HAP-1 (cell line): Measurements from ENCODE around the gene CCND1.
"Not testable (repeated sequence)": the region's sequence is repeated elsewhere in the genome, so short reads cannot be mapped to it uniquely, and the experiment has no call there.

ENCODE experiments used
- DNase-seq, 2 experiments: peaks; one replicate each; pipeline ENCODE4 v3.0.0-alpha.2; 2016 to 2020; ENCODE audit warnings: low spot score in 2 of 2
- H3K27me3 ChIP-seq: fragments of 250-450 bp; sonication (Bioruptor Pico); 2 replicates; pipeline ENCODE4 v1.5.1; 2020; ENCODE audit warnings: low read depth, mild to moderate bottlenecking, moderate library complexity
- H3K36me3 ChIP-seq: fragments of 250-450 bp; sonication (Bioruptor Pico); replicated peaks from 2 replicates; pipeline ENCODE4 v1.5.1; 2020; ENCODE audit warnings: mild to moderate bottlenecking
- H3K4me1 ChIP-seq: fragments of 250-450 bp; sonication (Bioruptor Pico); 2 replicates; pipeline ENCODE4 v1.5.1; 2020; ENCODE audit warnings: mild to moderate bottlenecking
- H3K4me3 ChIP-seq: fragments of 250-450 bp; sonication (Bioruptor Pico); 2 replicates; pipeline ENCODE4 v1.5.1; 2020; ENCODE audit warnings: mild to moderate bottlenecking, moderate library complexity
- H3K9me3 ChIP-seq: fragments of 250-450 bp; sonication (Bioruptor Pico); 2 replicates; pipeline ENCODE4 v1.5.1; 2020; ENCODE audit warnings: mild to moderate bottlenecking, moderate library complexity
- in situ Hi-C: fragments of 300-500 bp; cut with MboI; formaldehyde crosslinking; loops from 3 replicates; pipeline ENCODE4 v1.14.3; 2020; ENCODE audit warnings: low sequenced_read_pairs, inconsistent platforms, mixed read lengths

Gene CCND1

DNA sequence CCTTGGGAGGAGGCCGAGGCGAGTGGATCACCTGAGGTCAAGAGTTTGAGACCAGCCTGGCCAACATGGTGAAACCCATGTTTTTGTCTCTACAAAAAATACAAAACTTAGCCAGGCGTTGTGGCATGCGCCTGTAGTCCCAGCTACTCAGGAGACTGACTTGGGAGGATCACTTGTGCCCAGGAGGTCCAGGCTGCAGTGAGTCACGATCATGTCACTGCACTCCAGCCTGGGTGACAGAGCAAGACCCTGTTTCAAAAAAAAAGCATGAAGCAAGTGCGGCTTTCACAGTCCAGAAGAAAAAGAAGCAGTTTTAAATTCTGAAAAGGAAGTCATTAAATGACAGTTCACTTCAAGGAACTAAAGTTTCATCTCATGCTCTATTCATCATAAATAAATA is 41.3 kb downstream of the CCND1 start:
- Histone ChIP-seq H3K4me3 (no peak overlapping the region), H3K36me3 (no peaks in the 10 kb centered on the region), H3K9me3 (no peaks in the 10 kb centered on the region), H3K27me3 (no peaks in the 10 kb centered on the region), H3K4me1 (no peaks in the 10 kb centered on the region)
- in situ Hi-C loops: loop anchor here (10.0 kb wide), 1 partner anchor 233 kb away; no protein-coding TSS in a partner anchor
- DNase-seq: no peak

DNA sequence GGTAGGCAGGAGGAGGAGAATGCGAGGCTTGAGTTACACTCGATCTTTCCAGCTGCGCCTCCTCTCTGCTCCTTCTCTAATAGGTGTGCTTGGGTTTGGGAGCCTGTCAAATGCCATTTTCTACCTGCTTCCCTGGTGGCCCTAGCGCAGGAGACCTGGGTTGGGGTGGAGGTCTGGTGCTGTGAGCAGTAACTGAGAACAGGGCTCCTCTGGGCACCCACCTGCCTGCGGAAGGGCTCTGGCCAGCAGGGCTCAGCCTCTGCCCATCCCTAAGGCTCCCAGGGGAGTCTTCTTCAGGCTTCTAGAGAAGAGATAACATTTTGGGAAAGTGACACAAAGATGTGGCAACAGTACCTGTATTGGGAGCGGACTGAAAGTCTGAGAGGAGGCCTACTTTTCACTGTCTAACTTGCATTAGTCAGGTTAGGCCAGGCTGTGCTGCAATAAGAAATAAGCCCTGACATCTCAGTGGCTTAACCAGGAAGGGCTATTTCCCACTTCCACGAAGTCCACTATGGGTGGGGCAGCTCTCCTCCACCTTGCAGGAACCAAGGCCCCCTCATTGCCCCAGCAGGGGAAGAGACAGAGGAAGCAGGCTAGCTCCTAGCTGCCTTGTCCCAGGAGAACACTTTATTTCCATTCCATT is 41.8 kb downstream of the CCND1 start:
- Histone ChIP-seq H3K36me3 (no peaks in the 10 kb centered on the region), H3K27me3 (no peaks in the 10 kb centered on the region), H3K4me3 (no peak overlapping the region), H3K4me1 (no peaks in the 10 kb centered on the region), H3K9me3 (no peaks in the 10 kb centered on the region)
- in situ Hi-C loops: loop anchor here (10.0 kb wide), 1 partner anchor 232 kb away; no protein-coding TSS in a partner anchor
- no peak for DNase-seq

DNA sequence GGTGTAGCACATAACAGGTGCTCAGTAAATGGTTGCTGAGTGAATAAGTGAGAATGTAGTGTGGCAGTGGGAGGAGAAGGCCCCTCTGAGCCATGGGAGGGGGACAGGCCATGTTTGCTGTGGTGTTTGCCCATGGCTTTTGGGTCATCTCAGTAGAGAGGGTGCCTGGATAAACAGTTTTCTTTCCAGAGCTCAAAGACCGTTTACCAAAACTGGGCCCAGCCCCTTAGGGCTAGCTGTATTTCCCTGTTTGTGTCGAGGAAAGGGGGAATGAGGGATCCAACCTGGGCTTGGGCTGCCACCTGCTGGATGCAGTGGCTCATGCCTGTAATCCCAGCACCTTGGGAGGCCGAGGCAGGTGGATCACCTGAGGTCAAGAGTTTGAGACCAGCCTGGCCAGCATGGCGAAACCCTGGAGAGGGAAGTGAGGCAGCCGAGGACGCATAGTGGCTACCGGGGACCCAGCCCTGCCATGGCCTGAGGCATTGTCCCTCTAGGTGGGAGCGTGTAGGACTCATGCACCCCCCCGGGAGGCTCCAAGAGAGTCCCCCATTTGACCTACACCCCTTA is 42.9 kb downstream of the CCND1 start:
- H3K4me1 ChIP-seq: no peaks in the 10 kb centered on the region
- DNase-seq: peak in 1 of 2 experiments; percentile 42
- no peaks in the 10 kb centered on the region for H3K9me3 ChIP-seq
- in situ Hi-C loops: loop anchor here (10.0 kb wide), 1 partner anchor 231 kb away; no protein-coding TSS in a partner anchor
- H3K27me3 ChIP-seq: no peaks in the 10 kb centered on the region
- H3K4me3 ChIP-seq: no peak overlapping the region
- H3K36me3 ChIP-seq: no peaks in the 10 kb centered on the region

DNA sequence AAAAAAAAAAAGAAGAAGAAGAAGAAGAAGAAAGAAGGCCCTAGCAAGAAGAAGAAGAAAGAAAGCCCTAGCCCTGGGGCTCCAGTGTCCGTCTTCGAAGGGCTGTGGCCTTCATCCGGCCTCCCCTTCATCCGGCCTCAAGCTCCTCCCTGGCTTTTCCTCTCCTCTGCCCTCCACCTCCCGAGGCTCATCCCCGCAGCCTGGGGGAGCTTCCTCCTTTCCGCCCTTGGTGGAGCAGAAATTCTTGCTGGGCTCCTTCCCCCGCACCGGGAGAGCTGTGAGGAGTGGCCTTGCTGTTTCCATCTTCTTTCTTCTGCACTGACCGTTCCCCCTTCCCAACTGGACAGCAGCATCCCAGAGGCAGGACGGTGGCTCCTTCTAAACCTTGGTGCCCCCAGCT is 43.7 kb downstream of the CCND1 start:
- no peaks in the 10 kb centered on the region for H3K9me3 ChIP-seq
- no peak for DNase-seq
- no peaks in the 10 kb centered on the region for H3K36me3 ChIP-seq
- in situ Hi-C loops: loop anchor here (5.0 to 10.0 kb wide), 2 partner anchors 230 to 508 kb away; no protein-coding TSS in a partner anchor
- H3K4me3 ChIP-seq: no peak overlapping the region
- H3K27me3 ChIP-seq: no peaks in the 10 kb centered on the region
- no peaks in the 10 kb centered on the region for H3K4me1 ChIP-seq

DNA sequence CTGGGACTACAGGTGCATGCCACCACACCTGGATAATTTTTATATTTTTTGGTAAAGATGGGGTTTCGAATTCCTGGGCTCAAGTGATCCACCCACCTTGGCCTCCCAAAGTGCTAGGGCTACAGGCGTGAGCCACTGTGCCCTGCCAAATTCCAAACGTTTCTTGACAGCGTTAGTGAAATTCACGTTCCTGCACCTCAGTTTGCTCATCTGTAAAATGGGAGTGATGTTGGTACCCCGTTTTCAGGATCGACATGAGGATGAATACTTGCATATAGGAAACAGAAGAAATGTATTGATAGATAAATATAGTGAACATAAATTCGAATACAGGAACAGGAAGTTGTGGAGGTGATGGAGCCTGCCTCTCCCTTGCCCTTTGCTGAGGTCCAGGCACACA is 44.4 kb downstream of the CCND1 start:
- Histone ChIP-seq H3K27me3 (no peaks in the 10 kb centered on the region), H3K4me3 (no peak overlapping the region), H3K9me3 (no peaks in the 10 kb centered on the region), H3K4me1 (no peaks in the 10 kb centered on the region), H3K36me3 (no peaks in the 10 kb centered on the region)
- in situ Hi-C loops: loop anchor here (5.0 to 10.0 kb wide), 2 partner anchors 229 to 507 kb away; no protein-coding TSS in a partner anchor
- DNase-seq: no peak

DNA sequence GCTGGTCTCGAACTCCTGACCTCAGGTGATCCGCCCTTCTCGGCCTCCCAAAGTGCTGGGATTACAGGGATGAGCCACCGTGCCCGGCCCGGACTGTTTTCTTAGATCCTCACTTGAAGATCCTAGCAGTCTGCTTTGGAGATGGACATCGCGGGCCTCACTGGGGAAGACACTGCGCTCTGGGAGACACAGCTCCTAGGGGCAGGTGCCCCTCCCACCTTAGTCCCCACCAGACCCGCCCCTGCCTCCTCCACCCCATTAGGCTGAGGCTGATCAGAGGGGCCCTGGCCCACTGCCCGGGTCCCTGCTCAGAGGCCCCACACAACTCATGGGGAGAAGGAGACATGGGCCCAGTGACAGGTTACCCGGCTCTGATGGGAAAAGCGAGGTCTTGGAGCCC is 45.5 kb downstream of the CCND1 start:
- no peaks in the 10 kb centered on the region for H3K9me3 ChIP-seq
- H3K27me3 ChIP-seq: no peaks in the 10 kb centered on the region
- no peak for DNase-seq
- H3K4me1 ChIP-seq: no peaks in the 10 kb centered on the region
- H3K4me3 ChIP-seq: no peak overlapping the region
- no peaks in the 10 kb centered on the region for H3K36me3 ChIP-seq
- in situ Hi-C loops: loop anchor here (5.0 to 10.0 kb wide), 2 partner anchors 228 to 506 kb away; no protein-coding TSS in a partner anchor

DNA sequence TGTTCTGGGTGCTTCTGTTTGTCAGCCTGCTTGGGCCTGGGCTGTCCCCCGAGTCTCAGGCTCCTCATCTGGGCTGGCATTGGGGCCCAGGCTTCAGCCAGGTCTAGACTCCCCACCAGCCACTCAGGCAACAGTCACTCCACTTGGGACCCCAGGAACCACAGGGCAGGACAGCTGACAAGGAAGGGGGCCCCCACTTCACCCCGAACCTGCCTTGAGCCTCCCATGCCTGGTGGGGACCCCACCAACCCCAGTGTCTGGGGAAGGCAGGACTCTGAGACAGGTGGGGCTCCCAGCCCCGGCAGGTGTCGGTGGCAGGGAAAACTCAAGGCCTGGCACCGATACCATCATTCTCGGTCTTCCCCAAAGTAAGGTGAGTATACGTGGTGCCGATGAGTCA is 45.9 kb downstream of the CCND1 start:
- DNase-seq: no peak
- H3K4me3 ChIP-seq: no peak overlapping the region
- H3K4me1 ChIP-seq: no peaks in the 10 kb centered on the region
- no peaks in the 10 kb centered on the region for H3K36me3 ChIP-seq
- H3K9me3 ChIP-seq: no peaks in the 10 kb centered on the region
- no peaks in the 10 kb centered on the region for H3K27me3 ChIP-seq
- in situ Hi-C loops: loop anchor here (5.0 to 10.0 kb wide), 2 partner anchors 228 to 505 kb away; no protein-coding TSS in a partner anchor

DNA sequence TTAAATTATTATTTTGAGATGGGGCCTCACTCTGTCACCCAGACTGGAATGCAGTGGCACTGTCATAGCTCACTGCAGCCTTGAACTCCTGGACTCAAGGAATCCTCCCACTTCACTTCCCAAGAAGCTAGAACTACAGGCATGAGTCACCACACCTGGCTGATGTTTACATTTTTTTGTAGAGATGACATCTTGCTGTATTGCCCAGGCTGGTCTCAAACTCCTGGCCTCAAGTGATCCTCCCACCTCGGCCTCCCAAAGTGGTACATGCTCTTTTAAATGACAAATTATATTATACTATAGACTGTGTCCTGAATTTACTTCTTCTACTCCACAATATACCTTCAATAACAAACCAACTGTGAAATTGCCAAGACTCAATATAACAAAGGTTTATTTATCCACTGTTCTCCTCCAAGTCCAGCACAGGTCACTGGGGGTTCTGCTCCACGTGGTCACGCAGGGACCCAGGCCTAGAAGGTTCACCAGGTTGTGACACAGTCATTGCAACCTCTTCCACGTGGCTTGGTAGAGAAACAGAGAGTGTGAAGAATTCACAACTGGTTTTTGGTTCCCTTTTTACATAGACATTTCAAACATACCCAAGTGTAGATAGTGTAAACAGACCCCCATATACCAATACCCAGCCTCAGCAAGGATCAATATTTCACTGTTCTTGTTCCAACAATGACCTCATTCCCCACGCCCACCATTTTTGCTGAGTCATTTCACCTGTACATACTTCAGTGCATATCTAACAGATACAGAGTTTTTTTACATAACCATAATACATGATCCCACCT is 47.2 kb downstream of the CCND1 start:
- not testable (repeated sequence) for H3K9me3 ChIP-seq, H3K4me3 ChIP-seq, H3K4me1 ChIP-seq, DNase-seq, H3K27me3 ChIP-seq, H3K36me3 ChIP-seq
- in situ Hi-C loops: loop anchor here (5.0 to 10.0 kb wide), 2 partner anchors 227 to 504 kb away; no protein-coding TSS in a partner anchor

DNA sequence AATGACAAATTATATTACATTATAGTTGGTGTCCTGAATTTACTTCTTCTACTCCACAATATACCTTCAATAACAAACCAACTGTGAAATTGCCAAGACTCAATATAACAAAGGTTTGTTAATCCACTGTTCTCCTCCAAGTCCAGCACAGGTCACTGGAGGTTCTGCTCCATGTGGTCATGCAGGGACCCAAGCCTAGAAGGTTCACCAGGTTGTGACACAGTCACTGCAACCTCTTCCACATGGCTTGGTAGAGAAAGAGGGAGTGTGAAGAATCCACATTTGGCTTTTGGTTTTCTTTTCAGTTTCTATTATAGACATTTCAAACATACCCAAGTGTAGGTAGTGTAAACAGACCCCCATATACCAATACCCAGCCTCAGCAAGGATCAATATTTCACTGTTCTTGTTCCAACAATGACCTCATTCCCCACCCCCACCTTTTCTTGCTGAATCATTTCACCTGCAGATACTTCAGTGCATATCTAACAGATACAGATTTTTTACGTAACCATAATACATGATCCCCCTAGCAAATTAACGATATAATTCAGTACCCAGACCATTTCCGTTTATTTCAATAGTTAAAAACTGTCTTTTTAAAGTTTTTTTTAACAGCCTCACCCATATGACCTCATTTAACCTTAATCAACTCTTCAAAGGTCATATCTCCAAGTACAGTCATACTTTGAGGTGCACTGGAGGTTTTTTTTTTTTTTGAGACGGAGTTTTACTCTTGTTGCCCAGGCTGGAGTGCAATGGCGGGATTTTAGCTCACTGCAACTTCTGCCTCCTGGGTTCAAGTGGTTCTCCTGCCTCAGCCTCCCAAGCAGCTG is 48.7 kb downstream of the CCND1 start:
- Histone ChIP-seq H3K36me3 (no peaks in the 10 kb centered on the region), H3K4me3 (no peak overlapping the region), H3K9me3 (0 out of 2 replicates have a peak, but pooled peaks cover 4% of the 10 kb centered on the region), H3K4me1 (no peaks in the 10 kb centered on the region), H3K27me3 (no peaks in the 10 kb centered on the region)
- DNase-seq: no peak
- in situ Hi-C loops: loop anchor here (5.0 to 10.0 kb wide), 2 partner anchors 225 to 503 kb away; no protein-coding TSS in a partner anchor

DNA sequence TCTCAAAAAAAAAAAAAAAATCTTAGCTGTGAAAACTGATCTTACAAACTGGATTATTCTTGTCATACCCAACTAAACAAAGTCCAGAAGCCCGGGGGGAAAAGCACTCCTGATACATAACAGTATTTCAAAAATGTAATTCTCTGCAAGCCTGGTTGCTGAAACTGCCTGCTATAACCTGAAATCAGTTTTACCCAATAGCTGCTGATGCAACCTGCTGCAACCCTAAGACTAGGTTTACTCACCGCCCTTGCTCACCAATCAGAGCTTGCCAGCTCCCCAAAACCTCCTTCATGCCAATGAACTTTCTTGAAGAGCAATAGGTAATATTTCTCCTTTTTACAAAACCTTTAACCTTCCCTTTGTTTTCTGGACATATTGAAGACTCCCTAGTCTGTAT is 50.5 kb downstream of the CCND1 start:
- in situ Hi-C loops: no loop called here
- DNase-seq: no peak
- no peaks in the 10 kb centered on the region for H3K4me1 ChIP-seq
- H3K27me3 ChIP-seq: no peaks in the 10 kb centered on the region
- H3K9me3 ChIP-seq: 0 out of 2 replicates have a peak, but pooled peaks cover 4% of the 10 kb centered on the region
- H3K4me3 ChIP-seq: no peak overlapping the region
- H3K36me3 ChIP-seq: no peaks in the 10 kb centered on the region

DNA sequence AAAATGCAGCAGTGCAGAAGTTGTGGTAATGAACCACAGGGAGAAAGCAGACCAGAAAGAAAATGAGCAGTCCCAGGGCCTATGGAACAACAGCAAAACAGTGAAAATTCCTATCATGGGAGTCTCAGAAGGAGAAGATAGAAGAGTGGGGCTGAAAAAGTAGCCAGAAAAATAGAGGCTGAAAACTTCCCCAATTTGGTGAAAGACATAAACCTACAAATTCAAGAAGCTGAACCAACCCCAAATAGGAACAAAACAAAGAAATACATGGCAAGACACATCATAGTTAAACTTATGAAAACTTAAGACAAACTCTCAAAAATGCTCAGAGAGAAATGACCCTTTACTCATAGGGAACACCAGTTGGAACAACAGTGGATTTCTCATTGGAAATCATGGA is 51.5 kb downstream of the CCND1 start:
- H3K36me3 ChIP-seq: no peaks in the 10 kb centered on the region
- H3K9me3 ChIP-seq: 0 out of 2 replicates have a peak, but pooled peaks cover 4% of the 10 kb centered on the region
- DNase-seq: no peak
- in situ Hi-C loops: no loop called here
- no peak overlapping the region for H3K4me3 ChIP-seq
- H3K4me1 ChIP-seq: no peaks in the 10 kb centered on the region
- H3K27me3 ChIP-seq: no peaks in the 10 kb centered on the region

DNA sequence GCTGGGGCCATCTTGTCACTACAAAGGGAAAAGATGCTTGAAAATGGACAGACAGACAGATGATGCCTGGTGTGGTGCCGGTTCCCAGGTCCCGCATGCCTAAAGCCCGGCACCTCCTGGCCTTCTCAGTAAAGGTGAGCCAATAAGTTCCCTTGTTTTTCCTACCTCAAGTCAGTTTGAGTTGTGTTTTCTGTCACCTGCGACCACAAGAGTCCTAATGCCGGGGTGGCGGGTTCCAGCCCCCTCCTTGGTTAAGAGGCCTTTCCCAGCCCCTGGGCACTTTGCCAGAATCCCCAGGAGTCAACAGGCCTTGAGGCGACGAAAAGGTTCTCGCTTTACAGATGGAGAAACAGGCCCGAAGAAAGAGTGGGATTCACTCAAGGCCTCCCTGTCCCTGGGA is 53.8 kb downstream of the CCND1 start:
- Histone ChIP-seq H3K36me3 (no peaks in the 10 kb centered on the region), H3K27me3 (no peaks in the 10 kb centered on the region), H3K4me1 (no peaks in the 10 kb centered on the region), H3K9me3 (0 out of 2 replicates have a peak, but pooled peaks cover 4% of the 10 kb centered on the region), H3K4me3 (no peak overlapping the region)
- no peak for DNase-seq
- in situ Hi-C loops: no loop called here

DNA sequence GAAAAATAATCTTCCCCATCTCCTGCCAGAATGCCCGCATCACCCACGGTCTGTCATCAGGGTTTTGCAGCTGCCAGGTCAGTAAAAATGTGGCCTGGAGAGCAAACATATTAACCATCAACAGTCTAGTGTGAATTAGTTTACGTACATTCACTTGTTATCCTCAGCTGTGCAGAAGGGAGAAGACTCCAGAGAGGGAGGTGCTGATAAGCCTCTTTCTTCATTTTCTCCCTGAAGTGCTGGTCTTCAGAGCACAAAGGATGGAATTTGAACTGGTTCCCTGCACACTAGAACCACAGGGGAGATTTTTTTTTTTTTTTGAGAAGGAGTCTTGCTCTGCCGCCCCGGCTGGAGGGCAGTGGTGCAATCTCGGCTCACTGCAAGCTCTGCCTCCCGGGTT is 54.6 kb downstream of the CCND1 start:
- Histone ChIP-seq H3K4me1 (peaks cover under 1% of the 10 kb centered on the region; the same call in 1 of the 2 replicates), H3K9me3 (0 out of 2 replicates have a peak, but pooled peaks cover 4% of the 10 kb centered on the region), H3K4me3 (no peak overlapping the region), H3K27me3 (no peaks in the 10 kb centered on the region), H3K36me3 (no peaks in the 10 kb centered on the region)
- no peak for DNase-seq
- in situ Hi-C loops: no loop called here
